Measurements from ENCODE around the gene CHRM4.

CHRM4 gene

DNA sequence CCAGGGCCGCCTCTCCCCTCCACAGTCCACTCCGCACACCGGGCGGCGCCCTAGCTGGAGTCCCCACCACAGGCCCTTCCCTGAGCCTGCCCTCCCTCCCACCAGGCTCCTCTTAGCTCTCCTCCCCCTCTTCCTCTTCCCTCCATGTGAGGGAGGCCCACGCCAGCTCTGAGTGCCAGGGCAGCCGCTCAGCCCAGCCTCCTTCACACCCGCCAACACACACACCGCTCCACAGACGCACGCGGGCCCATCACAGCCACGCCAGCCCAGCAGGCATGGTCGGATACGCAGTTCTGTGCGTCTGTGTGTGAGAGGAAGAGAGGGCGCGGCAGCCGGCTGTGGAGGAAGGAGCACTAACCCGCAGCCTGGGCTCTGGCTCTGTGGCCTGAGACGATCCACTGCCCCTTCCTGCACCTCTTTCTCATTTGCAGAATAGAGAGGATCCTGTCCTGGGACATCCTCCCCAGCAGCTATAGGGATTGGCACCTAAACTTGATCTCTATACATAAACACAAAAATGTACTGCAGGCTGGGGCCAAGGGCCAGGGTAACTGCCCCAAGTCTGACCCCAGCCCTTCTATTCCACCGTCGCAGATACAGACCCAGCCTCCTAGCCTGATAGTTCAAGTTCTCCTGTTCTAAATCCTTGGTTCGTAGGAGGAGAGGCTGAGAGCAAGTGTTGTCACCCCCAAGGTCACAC is 3.5 kb downstream of the CHRM4 start:
- Histone ChIP-seq H2AFZ (peak overlapping the region; percentile 17), H3K27ac (no peak overlapping the region), H3K4me3 (ENCODE audit: low read depth, low read length) (no peak overlapping the region), H3K4me1 (peaks cover 7% of the 10 kb centered on the region), H3K27me3 (ENCODE audit: control insufficient read depth, insufficient read depth, low read length) (no peaks in the 10 kb centered on the region), H3K9ac (no peak overlapping the region), H3K9me3 (ENCODE audit: control insufficient read depth, low read length) (no peaks in the 10 kb centered on the region), H3K79me2 (no peaks in the 10 kb centered on the region), H3K36me3 (ENCODE audit: control insufficient read depth, insufficient read depth, low read length) (no peaks in the 10 kb centered on the region), H3K4me2 (ENCODE audit: low read length) (no peak overlapping the region)
- TF ChIP-seq, protein P1, sequence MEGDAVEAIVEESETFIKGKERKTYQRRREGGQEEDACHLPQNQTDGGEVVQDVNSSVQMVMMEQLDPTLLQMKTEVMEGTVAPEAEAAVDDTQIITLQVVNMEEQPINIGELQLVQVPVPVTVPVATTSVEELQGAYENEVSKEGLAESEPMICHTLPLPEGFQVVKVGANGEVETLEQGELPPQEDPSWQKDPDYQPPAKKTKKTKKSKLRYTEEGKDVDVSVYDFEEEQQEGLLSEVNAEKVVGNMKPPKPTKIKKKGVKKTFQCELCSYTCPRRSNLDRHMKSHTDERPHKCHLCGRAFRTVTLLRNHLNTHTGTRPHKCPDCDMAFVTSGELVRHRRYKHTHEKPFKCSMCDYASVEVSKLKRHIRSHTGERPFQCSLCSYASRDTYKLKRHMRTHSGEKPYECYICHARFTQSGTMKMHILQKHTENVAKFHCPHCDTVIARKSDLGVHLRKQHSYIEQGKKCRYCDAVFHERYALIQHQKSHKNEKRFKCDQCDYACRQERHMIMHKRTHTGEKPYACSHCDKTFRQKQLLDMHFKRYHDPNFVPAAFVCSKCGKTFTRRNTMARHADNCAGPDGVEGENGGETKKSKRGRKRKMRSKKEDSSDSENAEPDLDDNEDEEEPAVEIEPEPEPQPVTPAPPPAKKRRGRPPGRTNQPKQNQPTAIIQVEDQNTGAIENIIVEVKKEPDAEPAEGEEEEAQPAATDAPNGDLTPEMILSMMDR (IDR thresholded peaks at IDR 0.05), result no peak

DNA sequence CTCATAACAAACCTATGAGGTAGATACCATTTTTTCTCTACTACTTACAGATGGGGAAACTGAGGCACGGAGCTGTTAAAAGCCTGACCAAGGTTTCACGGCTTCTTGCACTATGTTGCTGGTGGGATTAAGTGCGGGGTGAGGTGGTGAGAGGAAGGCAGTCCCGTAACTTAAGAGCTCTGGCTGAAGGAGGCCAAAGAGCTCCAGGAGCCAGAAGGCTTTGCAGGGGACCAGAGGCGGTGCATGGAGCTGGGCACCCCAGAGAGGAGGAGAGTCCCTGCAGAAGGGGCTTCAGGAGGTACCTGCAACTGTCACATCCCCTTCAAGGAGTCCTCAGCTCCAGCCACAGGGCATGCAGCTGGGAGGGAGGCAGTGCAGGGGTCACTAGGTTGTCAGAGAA is 4.1 kb downstream of the CHRM4 start:
- no peaks in the 10 kb centered on the region for H3K27me3 ChIP-seq (ENCODE audit: control insufficient read depth, insufficient read depth, low read length)
- no peak overlapping the region for H3K4me3 ChIP-seq (ENCODE audit: low read depth, low read length)
- no peaks in the 10 kb centered on the region for H3K9me3 ChIP-seq (ENCODE audit: control insufficient read depth, low read length)
- no peak overlapping the region for H3K27ac ChIP-seq
- H3K9ac ChIP-seq, result no peak overlapping the region
- peaks cover 7% of the 10 kb centered on the region for H3K4me1 ChIP-seq
- H2AFZ ChIP-seq, result no peak overlapping the region
- no peak overlapping the region for H3K4me2 ChIP-seq (ENCODE audit: low read length)
- TF ChIP-seq, protein P1 (IDR thresholded peaks at IDR 0.05), result no peak
- H3K79me2 ChIP-seq, result no peaks in the 10 kb centered on the region
- H3K36me3 ChIP-seq (ENCODE audit: control insufficient read depth, insufficient read depth, low read length), result no peaks in the 10 kb centered on the region

DNA sequence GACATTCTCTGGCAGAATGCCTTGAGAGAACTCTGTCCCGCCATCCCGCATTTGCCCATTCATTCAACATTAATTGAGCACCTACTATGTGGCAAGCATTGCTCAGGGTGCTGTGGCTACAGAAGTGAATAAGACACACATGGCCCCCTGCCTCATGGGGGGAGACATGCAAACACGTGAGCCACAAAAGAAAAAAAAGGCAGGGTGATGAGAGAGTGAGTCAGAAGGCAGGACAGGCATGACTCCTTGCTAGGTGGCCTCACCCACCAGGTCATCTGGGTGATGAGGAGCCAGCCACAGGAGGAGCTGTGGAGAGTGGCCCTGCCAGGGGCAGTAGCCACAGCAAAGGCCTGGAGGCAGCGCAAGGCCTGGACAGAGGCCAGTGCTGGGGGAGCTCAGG is 4.9 kb downstream of the CHRM4 start:
- TF ChIP-seq, protein P1 (IDR thresholded peaks at IDR 0.05), result no peak
- no peaks in the 10 kb centered on the region for H3K36me3 ChIP-seq (ENCODE audit: control insufficient read depth, insufficient read depth, low read length)
- no peak overlapping the region for H2AFZ ChIP-seq
- H3K4me3 ChIP-seq (ENCODE audit: low read depth, low read length), result no peak overlapping the region
- no peak overlapping the region for H3K4me2 ChIP-seq (ENCODE audit: low read length)
- H3K9me3 ChIP-seq (ENCODE audit: control insufficient read depth, low read length), result no peaks in the 10 kb centered on the region
- H3K79me2 ChIP-seq, result no peaks in the 10 kb centered on the region
- no peak overlapping the region for H3K9ac ChIP-seq
- H3K27me3 ChIP-seq (ENCODE audit: control insufficient read depth, insufficient read depth, low read length), result no peaks in the 10 kb centered on the region
- no peak overlapping the region for H3K27ac ChIP-seq
- peaks cover 7% of the 10 kb centered on the region for H3K4me1 ChIP-seq

DNA sequence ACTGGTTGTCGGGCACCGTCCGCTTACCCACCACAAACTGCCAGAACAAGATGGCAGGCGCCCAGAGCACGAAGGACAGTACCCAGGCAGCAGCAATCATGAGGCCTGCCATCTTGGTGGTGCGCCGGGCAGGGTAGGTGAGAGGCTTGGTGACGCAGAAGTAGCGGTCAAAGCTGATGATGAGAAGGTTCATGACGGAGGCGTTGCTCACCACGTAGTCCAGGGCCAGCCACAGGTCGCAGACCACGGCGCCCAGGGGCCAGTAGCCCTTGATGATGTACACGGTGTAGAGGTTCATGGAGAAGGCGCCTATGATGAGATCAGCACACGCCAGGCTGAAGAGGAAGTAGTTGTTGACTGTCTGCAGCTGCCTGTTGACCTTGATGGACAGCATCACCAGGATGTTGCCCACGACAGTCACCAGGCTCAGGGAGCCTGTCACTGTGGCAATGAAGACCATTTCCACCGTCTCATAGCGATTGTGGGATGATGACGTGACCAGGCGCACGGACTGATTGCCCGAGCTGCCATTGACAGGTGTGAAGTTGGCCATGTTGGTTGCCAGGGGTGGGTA is 5.5 kb downstream of the CHRM4 start:
- H3K4me1 ChIP-seq, result peaks cover 7% of the 10 kb centered on the region
- no peak overlapping the region for H3K27ac ChIP-seq
- TF ChIP-seq, protein P1 (IDR thresholded peaks at IDR 0.05), result no peak
- no peaks in the 10 kb centered on the region for H3K79me2 ChIP-seq
- no peak overlapping the region for H3K4me3 ChIP-seq (ENCODE audit: low read depth, low read length)
- no peaks in the 10 kb centered on the region for H3K27me3 ChIP-seq (ENCODE audit: control insufficient read depth, insufficient read depth, low read length)
- no peaks in the 10 kb centered on the region for H3K36me3 ChIP-seq (ENCODE audit: control insufficient read depth, insufficient read depth, low read length)
- no peaks in the 10 kb centered on the region for H3K9me3 ChIP-seq (ENCODE audit: control insufficient read depth, low read length)
- H3K9ac ChIP-seq, result no peak overlapping the region
- H3K4me2 ChIP-seq (ENCODE audit: low read length), result no peak overlapping the region
- no peak overlapping the region for H2AFZ ChIP-seq
